ENCODE results near the gene PARD6G. TPM values are rescaled to one million over a fixed set of nuclear protein-coding genes. Genes with fewer than 3 reads are reported as not detected.

PARD6G gene
- total and polyA plus RNA-seq, 9 of the 15 experiments (the other 6 are each of a cell fraction or from before 2014, with no cell fraction given): 0.03 to 1.2 (median 0.26) TPM

GRCh38 chr18:80145196-80145804, 102.0 kb downstream of the PARD6G start (continued):
- TF ChIP-seq, protein P1, sequence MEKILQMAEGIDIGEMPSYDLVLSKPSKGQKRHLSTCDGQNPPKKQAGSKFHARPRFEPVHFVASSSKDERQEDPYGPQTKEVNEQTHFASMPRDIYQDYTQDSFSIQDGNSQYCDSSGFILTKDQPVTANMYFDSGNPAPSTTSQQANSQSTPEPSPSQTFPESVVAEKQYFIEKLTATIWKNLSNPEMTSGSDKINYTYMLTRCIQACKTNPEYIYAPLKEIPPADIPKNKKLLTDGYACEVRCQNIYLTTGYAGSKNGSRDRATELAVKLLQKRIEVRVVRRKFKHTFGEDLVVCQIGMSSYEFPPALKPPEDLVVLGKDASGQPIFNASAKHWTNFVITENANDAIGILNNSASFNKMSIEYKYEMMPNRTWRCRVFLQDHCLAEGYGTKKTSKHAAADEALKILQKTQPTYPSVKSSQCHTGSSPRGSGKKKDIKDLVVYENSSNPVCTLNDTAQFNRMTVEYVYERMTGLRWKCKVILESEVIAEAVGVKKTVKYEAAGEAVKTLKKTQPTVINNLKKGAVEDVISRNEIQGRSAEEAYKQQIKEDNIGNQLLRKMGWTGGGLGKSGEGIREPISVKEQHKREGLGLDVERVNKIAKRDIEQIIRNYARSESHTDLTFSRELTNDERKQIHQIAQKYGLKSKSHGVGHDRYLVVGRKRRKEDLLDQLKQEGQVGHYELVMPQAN (IDR thresholded peaks at IDR 0.05; ENCODE audit: borderline replicate concordance): no peak
- no peak for TF ChIP-seq RBM15 (IDR thresholded peaks at IDR 0.05; ENCODE audit: insufficient read depth, low read length)

DNA sequence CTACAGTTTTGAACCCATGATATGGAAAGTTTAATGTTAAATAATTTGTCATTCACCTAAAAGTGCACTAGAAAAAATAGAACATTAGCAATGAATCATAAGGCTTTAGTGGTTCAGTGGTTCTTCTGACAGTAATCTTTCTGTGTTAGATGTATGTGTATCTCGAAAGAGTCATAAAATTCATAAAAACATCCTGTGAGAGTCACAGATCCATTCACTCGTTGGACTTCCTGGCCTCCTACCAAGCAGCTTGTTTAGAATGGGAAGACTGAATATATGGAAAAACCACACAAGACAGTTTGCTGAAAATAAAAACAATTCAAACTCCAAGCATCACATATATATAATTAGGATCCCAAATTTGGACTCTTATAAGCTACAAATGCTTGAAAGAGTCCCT, 103.4 kb downstream of the PARD6G start:
- Histone ChIP-seq H3K9ac (ENCODE audit: insufficient read depth in 1 of 2, low read depth in 2 of 2, low read length in 2 of 2) (no peak overlapping the region), H4K20me1 (replicated peaks; ENCODE audit: control insufficient read depth, insufficient read depth, low read length) (no peaks in the 10 kb centered on the region), H3K79me2 (ENCODE audit: control insufficient read depth, insufficient read depth, low read length) (no peaks in the 10 kb centered on the region), H3K9me1 (ENCODE audit: control insufficient read depth, insufficient read depth, low read length) (peaks cover 2% of the 10 kb centered on the region), H3K9me3 (replicated peaks; ENCODE audit: control insufficient read depth, insufficient read depth, low read depth, low read length) (no peaks in the 10 kb centered on the region), H3K4me2 (ENCODE audit: insufficient read depth, low read length) (no peak overlapping the region), H3K4me3 (no peak overlapping the region), H3K27me3 (ENCODE audit: control insufficient read depth in 2 of 2, insufficient read depth in 2 of 2, low read length in 2 of 2) (no peaks in the 10 kb centered on the region), H3K4me1 (replicated peaks in 1 of 2; ENCODE audit: control insufficient read depth in 2 of 2, insufficient read depth in 2 of 2, low read length in 2 of 2) (peaks cover 0 to 2% of the 10 kb centered on the region in 2 experiments; a peak in 1 of 5 replicates), H2AFZ (ENCODE audit: low read depth, low read length) (no peak overlapping the region), H3K36me3 (ENCODE audit: control insufficient read depth, insufficient read depth, low read length) (peaks cover 17% of the 10 kb centered on the region; the same call in 2 of the 3 replicates), H3K27ac (ENCODE audit: extremely low read depth, low read depth, low read length) (no peak overlapping the region)
- FAIRE-seq (no peak), DNase-seq (ENCODE audit: extremely low read depth in 1 of 4, low spot score in 3 of 4) (no peak), ATAC-seq (no peak)
- 74% methylated on average over 2 of the region's 2 CpGs for WGBS (ENCODE audit: insufficient coverage, low coverage, missing lambda C conversion rate)
- intact Hi-C loops (cut with micrococcal nuclease): no loop called here
- in situ Hi-C loops (cut with MboI): no loop called here
- no TSS peak for BruUV-seq (replicated peaks)
- POLR2A ChIA-PET: no interaction called here
- CTCF ChIA-PET (ENCODE audit: low intra/inter-chr PET ratio): no interaction called here
- no peak for TF ChIP-seq ZNF695 (CRISPR knock-in tag; IDR thresholded peaks at IDR 0.05)
- TF ChIP-seq ZNF41 (CRISPR knock-in tag; conservative IDR thresholded peaks at IDR 0.05): no peak
- no peak for TF ChIP-seq KAT7 (CRISPR knock-in tag; IDR thresholded peaks at IDR 0.05; ENCODE audit: borderline replicate concordance)
- no peak for TF ChIP-seq TFE3 (CRISPR knock-in tag; IDR thresholded peaks at IDR 0.05)
- TF ChIP-seq ZNF232 (CRISPR knock-in tag; IDR thresholded peaks at IDR 0.05): no peak
- TF ChIP-seq NUFIP1 (IDR thresholded peaks at IDR 0.05; ENCODE audit: partially characterized antibody): no peak
- no peak for TF ChIP-seq SAFB (IDR thresholded peaks at IDR 0.05; ENCODE audit: borderline replicate concordance, low read depth, low read length)
- no peak for TF ChIP-seq CHD4 (IDR thresholded peaks at IDR 0.05; ENCODE audit: insufficient read depth, insufficient replicate concordance, low read depth, low read length, poor library complexity, severe bottlenecking)
- TF ChIP-seq ZNF282 (CRISPR knock-in tag; IDR thresholded peaks at IDR 0.05): no peak
- no peak for TF ChIP-seq TCFL5 (CRISPR knock-in tag; conservative IDR thresholded peaks at IDR 0.05)
- no peak for TF ChIP-seq ETV6 (IDR thresholded peaks at IDR 0.05; ENCODE audit: borderline replicate concordance in 1 of 2, low read depth in 2 of 2, low read length in 1 of 2)
- TF ChIP-seq ETV6 (CRISPR knock-in tag; IDR thresholded peaks at IDR 0.05; ENCODE audit: borderline replicate concordance): no peak
- TF ChIP-seq CBX2 (IDR thresholded peaks at IDR 0.05; ENCODE audit: insufficient read depth, low read length, poor library complexity, severe bottlenecking): no peak
- TF ChIP-seq MAFG (tag; conservative IDR thresholded peaks at IDR 0.05): no peak
